ENCODE data around the gene NOL4L. TPM values are rescaled to one million over a fixed set of nuclear protein-coding genes. Genes with fewer than 3 reads are reported as not detected.

Gene NOL4L
- total RNA-seq, 1 donor from 2014 or later, result 37.7 TPM

DNA sequence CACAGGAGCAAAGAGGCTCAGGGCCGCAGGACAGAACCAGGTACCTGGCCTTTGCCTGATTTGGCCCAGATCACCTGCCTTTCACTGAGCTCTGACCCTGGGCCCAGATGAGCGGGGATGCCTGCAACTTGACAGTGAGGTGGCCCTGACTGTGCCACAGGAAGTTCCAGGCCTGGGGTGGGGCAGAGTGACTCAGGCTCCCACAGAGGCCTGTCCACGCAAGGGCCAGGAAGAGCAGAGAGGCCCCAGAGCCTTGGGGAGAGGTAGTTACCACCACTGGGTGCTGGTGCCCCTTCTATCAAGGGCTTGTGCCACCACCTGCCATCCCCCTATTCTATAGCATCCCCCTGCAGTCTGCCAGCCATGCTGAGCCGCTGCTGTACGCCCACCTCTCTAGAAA is 4.1 kb upstream of the NOL4L start:
- no peak overlapping the region for H3K4me3 Mint-ChIP-seq (ENCODE audit: unreplicated experiment)
- no peaks in the 10 kb centered on the region for H3K36me3 Mint-ChIP-seq (ENCODE audit: low read depth)
- H3K4me1 Mint-ChIP-seq (ENCODE audit: low read depth), result peaks cover 16% of the 10 kb centered on the region
- H3K9me3 Mint-ChIP-seq (ENCODE audit: low read depth), result no peaks in the 10 kb centered on the region
- TF ChIP-seq, protein P1, sequence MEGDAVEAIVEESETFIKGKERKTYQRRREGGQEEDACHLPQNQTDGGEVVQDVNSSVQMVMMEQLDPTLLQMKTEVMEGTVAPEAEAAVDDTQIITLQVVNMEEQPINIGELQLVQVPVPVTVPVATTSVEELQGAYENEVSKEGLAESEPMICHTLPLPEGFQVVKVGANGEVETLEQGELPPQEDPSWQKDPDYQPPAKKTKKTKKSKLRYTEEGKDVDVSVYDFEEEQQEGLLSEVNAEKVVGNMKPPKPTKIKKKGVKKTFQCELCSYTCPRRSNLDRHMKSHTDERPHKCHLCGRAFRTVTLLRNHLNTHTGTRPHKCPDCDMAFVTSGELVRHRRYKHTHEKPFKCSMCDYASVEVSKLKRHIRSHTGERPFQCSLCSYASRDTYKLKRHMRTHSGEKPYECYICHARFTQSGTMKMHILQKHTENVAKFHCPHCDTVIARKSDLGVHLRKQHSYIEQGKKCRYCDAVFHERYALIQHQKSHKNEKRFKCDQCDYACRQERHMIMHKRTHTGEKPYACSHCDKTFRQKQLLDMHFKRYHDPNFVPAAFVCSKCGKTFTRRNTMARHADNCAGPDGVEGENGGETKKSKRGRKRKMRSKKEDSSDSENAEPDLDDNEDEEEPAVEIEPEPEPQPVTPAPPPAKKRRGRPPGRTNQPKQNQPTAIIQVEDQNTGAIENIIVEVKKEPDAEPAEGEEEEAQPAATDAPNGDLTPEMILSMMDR (IDR thresholded peaks at IDR 0.05), result no peak
- no peak overlapping the region for H3K27ac Mint-ChIP-seq (ENCODE audit: unreplicated experiment)
- H3K27me3 Mint-ChIP-seq (ENCODE audit: low read depth), result peaks cover 7% of the 10 kb centered on the region
- DNase-seq (ENCODE audit: low spot score), result no peak

DNA sequence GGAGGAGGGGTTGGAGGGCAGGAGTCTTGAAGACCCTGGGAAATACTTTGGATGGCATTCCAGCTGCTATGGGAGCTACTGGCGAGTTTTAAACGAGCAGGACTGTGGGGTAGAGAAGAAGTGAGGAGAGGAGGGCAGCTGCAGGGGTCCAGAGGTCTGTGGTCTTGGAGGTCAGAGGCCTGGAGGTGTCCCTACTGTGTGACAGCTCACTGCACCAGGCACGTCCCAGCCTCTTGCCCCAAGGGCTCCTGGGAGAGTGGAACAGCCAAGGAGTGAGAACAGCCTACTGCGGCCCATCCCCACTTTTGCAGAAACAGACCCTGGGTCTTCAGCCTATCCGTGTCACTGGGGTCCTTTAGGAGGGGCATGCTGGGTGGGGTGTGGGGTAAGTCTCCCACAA is 2.9 kb upstream of the NOL4L start:
- peak; percentile 50 for DNase-seq (ENCODE audit: low spot score)
- Mint-ChIP-seq H3K27me3 (ENCODE audit: low read depth) (peaks cover 7% of the 10 kb centered on the region), H3K4me3 (ENCODE audit: unreplicated experiment) (no peak overlapping the region), H3K9me3 (ENCODE audit: low read depth) (no peaks in the 10 kb centered on the region), H3K4me1 (ENCODE audit: low read depth) (peaks cover 16% of the 10 kb centered on the region), H3K36me3 (ENCODE audit: low read depth) (no peaks in the 10 kb centered on the region), H3K27ac (ENCODE audit: unreplicated experiment) (no peak overlapping the region)
- TF ChIP-seq, protein P1 (IDR thresholded peaks at IDR 0.05), result no peak

DNA sequence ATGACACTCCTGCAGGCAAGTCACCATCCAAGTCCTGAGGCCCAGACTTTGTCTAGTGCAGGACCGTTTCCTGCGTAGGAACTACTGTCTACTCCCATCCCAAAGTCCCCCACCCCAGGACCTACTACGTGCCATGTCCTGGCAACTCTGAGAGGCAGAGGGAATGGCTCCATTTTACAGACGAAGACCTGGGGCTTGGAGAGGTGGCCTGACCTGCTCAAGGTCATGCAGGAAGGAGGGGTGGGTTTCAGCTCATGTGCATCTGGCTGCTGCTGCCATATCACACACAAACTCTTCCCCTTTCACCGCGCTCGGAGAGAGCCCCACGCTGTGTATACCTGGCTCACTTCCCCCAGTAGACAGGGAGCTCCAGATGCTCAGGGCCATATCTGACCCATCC is 1.2 kb upstream of the NOL4L start:
- Mint-ChIP-seq H3K4me1 (ENCODE audit: low read depth) (peaks cover 25% of the 10 kb centered on the region), H3K4me3 (ENCODE audit: unreplicated experiment) (peak overlapping the region; percentile 80), H3K27ac (ENCODE audit: unreplicated experiment) (peak overlapping the region; percentile 49), H3K36me3 (ENCODE audit: low read depth) (no peaks in the 10 kb centered on the region), H3K27me3 (ENCODE audit: low read depth) (peaks cover 6% of the 10 kb centered on the region), H3K9me3 (ENCODE audit: low read depth) (no peaks in the 10 kb centered on the region)
- TF ChIP-seq, protein P1 (IDR thresholded peaks at IDR 0.05), result no peak
- no peak for DNase-seq (ENCODE audit: low spot score)

DNA sequence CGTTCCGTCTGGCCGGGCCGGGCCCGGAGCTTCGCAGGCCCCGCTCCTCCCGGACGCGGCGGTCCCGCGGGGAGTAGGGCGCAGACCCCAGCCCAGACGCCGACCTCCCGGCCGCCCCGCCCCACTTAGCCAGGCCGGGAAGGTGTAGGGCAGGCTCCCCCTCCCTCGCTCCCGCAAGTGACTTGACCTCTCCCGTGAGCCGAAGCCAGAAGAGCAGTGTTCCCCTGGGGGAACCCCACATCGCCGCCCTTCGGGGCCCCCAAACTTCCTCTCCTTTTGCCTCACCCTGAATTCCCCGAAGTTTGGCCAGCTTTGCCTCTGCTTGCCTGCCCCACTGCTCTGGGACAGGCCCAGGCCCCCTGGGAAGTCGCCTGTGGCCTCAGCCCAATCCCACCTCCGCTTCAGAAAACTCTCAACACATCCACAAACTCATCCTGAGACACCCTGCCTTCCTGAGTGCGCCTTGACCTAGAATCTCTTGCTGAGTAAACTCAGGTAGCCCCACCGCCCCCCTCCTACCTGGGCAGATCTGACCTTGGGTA is 524 bp upstream of the NOL4L start:
- H3K27ac Mint-ChIP-seq (ENCODE audit: unreplicated experiment), result no peak overlapping the region
- peak; percentile 77 for DNase-seq (ENCODE audit: low spot score)
- H3K36me3 Mint-ChIP-seq (ENCODE audit: low read depth), result no peaks in the 10 kb centered on the region
- H3K4me1 Mint-ChIP-seq (ENCODE audit: low read depth), result peaks cover 29% of the 10 kb centered on the region
- peaks cover 4% of the 10 kb centered on the region for H3K27me3 Mint-ChIP-seq (ENCODE audit: low read depth)
- H3K9me3 Mint-ChIP-seq (ENCODE audit: low read depth), result no peaks in the 10 kb centered on the region
- TF ChIP-seq, protein P1 (IDR thresholded peaks at IDR 0.05), result no peak
- H3K4me3 Mint-ChIP-seq (ENCODE audit: unreplicated experiment), result peak overlapping the region; percentile 80

DNA sequence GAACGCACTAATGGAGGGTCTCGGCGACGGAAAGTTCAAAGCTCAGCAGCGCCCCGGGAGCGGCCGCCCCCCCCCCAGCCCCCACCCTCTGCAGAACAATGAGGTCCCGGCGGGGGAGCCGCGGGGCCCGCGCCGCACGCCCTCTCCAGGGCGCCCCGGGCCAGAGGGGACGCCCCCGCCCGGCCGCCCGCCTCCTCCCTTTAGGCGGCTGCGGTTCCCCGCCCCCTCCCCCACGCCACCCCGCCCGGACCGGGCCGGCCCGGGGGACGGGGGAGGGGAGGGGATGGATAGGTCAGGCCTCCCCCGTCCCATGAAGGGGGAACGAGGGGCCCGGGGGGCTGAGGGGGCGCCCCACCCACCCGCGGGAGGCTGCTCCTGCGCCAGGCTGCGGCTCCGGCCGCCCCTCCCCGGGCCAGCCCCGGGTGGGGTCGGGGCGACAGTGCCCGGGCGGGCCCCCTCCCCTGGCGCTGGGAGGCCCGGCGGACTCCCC is 1.5 kb downstream of the NOL4L start:
- H3K36me3 Mint-ChIP-seq (ENCODE audit: low read depth), result no peaks in the 10 kb centered on the region
- peaks cover 21% of the 10 kb centered on the region for H3K4me1 Mint-ChIP-seq (ENCODE audit: low read depth)
- TF ChIP-seq, protein P1 (IDR thresholded peaks at IDR 0.05), result no peak
- no peak for DNase-seq (ENCODE audit: low spot score)
- peak overlapping the region; percentile 4 for H3K4me3 Mint-ChIP-seq (ENCODE audit: unreplicated experiment)
- H3K27ac Mint-ChIP-seq (ENCODE audit: unreplicated experiment), result no peak overlapping the region
- peaks cover 4% of the 10 kb centered on the region for H3K27me3 Mint-ChIP-seq (ENCODE audit: low read depth)
- H3K9me3 Mint-ChIP-seq (ENCODE audit: low read depth), result no peaks in the 10 kb centered on the region

Data from chondrocyte (in vitro differentiated cells).